Measurements from ENCODE around the gene CDC7.
"Not testable (repeated sequence)": the region's sequence is repeated elsewhere in the genome, so short reads cannot be mapped to it uniquely, and the experiment has no call there.

CDC7 gene

GRCh38 chr1:91511386-91511785 lies 10.7 kb downstream of the CDC7 start:
- DNase-seq (ENCODE audit: low read depth): no peak

- no peak for DNase-seq (ENCODE audit: low read depth)
Observed at GRCh38 chr1:91513160-91513559, 12.5 kb downstream of the CDC7 start.

- DNase-seq (ENCODE audit: low read depth): no peak
Observed at GRCh38 chr1:91513706-91514105, 13.1 kb downstream of the CDC7 start.

GRCh38 chr1:91515994-91516393 lies 15.3 kb downstream of the CDC7 start:
- DNase-seq (ENCODE audit: low read depth): no peak

GRCh38 chr1:91516605-91517004 lies 16.0 kb downstream of the CDC7 start:
- not testable (repeated sequence) for DNase-seq (ENCODE audit: low read depth)

GRCh38 chr1:91519167-91519566 lies 18.5 kb downstream of the CDC7 start:
- not testable (repeated sequence) for DNase-seq (ENCODE audit: low read depth)

- no peak for DNase-seq (ENCODE audit: low read depth)
Observed at GRCh38 chr1:91520942-91521507, 20.4 kb downstream of the CDC7 start.

- no peak for DNase-seq (ENCODE audit: low read depth)
Observed at GRCh38 chr1:91523482-91523881, 22.8 kb downstream of the CDC7 start.

- no peak for DNase-seq (ENCODE audit: low read depth)
Observed at GRCh38 chr1:91526496-91526895, 25.8 kb downstream of the CDC7 start.

GRCh38 chr1:91527266-91527765 lies 26.7 kb downstream of the CDC7 start:
- DNase-seq (ENCODE audit: low read depth): no peak

- no peak for DNase-seq (ENCODE audit: low read depth)
Observed at GRCh38 chr1:91527781-91528180, 27.1 kb downstream of the CDC7 start.

GRCh38 chr1:91529856-91530255 lies 29.2 kb downstream of the CDC7 start:
- no peak for DNase-seq (ENCODE audit: low read depth)

GRCh38 chr1:91533361-91534024 lies 32.8 kb downstream of the CDC7 start:
- DNase-seq (ENCODE audit: low read depth): no peak

- no peak for DNase-seq (ENCODE audit: low read depth)
Observed at GRCh38 chr1:91535441-91535840, 34.8 kb downstream of the CDC7 start.

GRCh38 chr1:91537281-91537986 lies 36.8 kb downstream of the CDC7 start:
- no peak for DNase-seq (ENCODE audit: low read depth)

GRCh38 chr1:91537987-91538304 lies 37.3 kb downstream of the CDC7 start:
- no peak for DNase-seq (ENCODE audit: low read depth)

- no peak for DNase-seq (ENCODE audit: low read depth)
Observed at GRCh38 chr1:91540910-91541309, 40.3 kb downstream of the CDC7 start.

- DNase-seq (ENCODE audit: low read depth): no peak
Observed at GRCh38 chr1:91541918-91542533, 41.4 kb downstream of the CDC7 start.

GRCh38 chr1:91545506-91546300 lies 45.1 kb downstream of the CDC7 start:
- DNase-seq (ENCODE audit: low read depth): no peak

- no peak for DNase-seq (ENCODE audit: low read depth)
Observed at GRCh38 chr1:91546301-91546581, 45.6 kb downstream of the CDC7 start.

- DNase-seq (ENCODE audit: low read depth): no peak
Observed at GRCh38 chr1:91546876-91547275, 46.2 kb downstream of the CDC7 start.

GRCh38 chr1:91548376-91549040 lies 47.9 kb downstream of the CDC7 start:
- DNase-seq (ENCODE audit: low read depth): no peak
